H1 (cell line): ENCODE measurements around the gene C2orf42.

Experiments used
- CHD2 ChIP-seq: IDR thresholded peaks from 2 replicates; pipeline ENCODE4 v1.6.1; 2012; ENCODE audit warnings: low read length, improper control_type of control experiment
- RAD21 ChIP-seq, 2 experiments: IDR thresholded peaks in 1 of 2; conservative IDR thresholded peaks in 1 of 2; 2 replicates each; pipeline ENCODE4 v1.6.1; 2011; ENCODE audit warnings: low read depth in 2 of 2, low read length in 2 of 2, improper control_type of control experiment in 1 of 2, inconsistent platforms in 1 of 2, mild to moderate bottlenecking in 1 of 2, moderate library complexity in 1 of 2
- TF ChIP-seq, protein P1 (sequence below), 3 experiments: IDR thresholded peaks; 1 replicate in 2 of 3; 2 replicates in 1 of 3; pipeline versions ENCODE4 v1.5.1 to v1.6.1; 2011; ENCODE audit warnings: low read length in 3 of 3, mild to moderate bottlenecking in 3 of 3, inconsistent platforms in 2 of 3, low read depth in 1 of 3, moderate library complexity in 1 of 3; ENCODE audit not compliant: insufficient read depth in 1 of 3; ENCODE audit errors: control extremely low read depth in 1 of 3

DNA sequence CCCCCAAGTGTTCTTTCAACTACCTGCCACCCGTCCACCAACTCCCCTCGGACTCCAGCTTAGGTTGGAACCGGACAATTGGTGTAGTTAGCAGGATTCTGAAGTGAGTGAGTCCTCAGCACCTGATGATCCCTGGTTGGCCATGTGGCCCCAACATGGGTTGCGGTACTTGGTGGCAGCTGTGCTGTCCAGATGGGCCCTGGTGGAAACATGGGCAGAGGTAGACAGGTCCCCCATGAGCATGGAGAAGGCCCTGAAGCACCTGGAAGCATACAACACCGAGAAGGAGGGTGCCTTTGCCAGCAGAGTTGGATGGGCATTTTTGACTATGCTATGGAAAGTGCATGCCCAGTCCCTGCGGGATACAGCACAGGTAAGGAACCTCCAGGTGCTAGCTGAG, 11.0 kb upstream of the C2orf42 start:
- no peak for TF ChIP-seq RAD21 (IDR thresholded peaks at IDR 0.05 in 1 of 2, conservative IDR thresholded peaks at IDR 0.05 in 1 of 2; ENCODE audit: low read depth in 2 of 2, low read length in 2 of 2)
- TF ChIP-seq, protein P1, sequence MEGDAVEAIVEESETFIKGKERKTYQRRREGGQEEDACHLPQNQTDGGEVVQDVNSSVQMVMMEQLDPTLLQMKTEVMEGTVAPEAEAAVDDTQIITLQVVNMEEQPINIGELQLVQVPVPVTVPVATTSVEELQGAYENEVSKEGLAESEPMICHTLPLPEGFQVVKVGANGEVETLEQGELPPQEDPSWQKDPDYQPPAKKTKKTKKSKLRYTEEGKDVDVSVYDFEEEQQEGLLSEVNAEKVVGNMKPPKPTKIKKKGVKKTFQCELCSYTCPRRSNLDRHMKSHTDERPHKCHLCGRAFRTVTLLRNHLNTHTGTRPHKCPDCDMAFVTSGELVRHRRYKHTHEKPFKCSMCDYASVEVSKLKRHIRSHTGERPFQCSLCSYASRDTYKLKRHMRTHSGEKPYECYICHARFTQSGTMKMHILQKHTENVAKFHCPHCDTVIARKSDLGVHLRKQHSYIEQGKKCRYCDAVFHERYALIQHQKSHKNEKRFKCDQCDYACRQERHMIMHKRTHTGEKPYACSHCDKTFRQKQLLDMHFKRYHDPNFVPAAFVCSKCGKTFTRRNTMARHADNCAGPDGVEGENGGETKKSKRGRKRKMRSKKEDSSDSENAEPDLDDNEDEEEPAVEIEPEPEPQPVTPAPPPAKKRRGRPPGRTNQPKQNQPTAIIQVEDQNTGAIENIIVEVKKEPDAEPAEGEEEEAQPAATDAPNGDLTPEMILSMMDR (IDR thresholded peaks at IDR 0.05; ENCODE audit: control extremely low read depth in 1 of 3, insufficient read depth in 1 of 3, low read depth in 1 of 3, low read length in 3 of 3), result no peak
- no peak for TF ChIP-seq CHD2
